Upper lobe of right lung (tissue), 1 donor: ENCODE results near the gene DCAF8L2. TPM values are rescaled to one million over a fixed set of nuclear protein-coding genes. Genes with fewer than 3 reads are reported as not detected.

Experiments
- ATAC-seq: fragments of 200-7000 bp; cut with Tn5 transposase; one replicate; pipeline ENCODE4 v1.9.1; 2020; ENCODE audit warnings: mild to moderate bottlenecking, moderate library complexity
- DNase-seq: peaks from one replicate; pipeline ENCODE4 v3.0.0-alpha.2; 2020
- H3K27ac ChIP-seq: fragments of 200-600 bp; one replicate; pipeline ENCODE4 v1.8.0; 2022
- H3K27me3 ChIP-seq: fragments of 200-600 bp; one replicate; pipeline ENCODE4 v1.8.0; 2022; ENCODE audit warnings: mild to moderate bottlenecking
- H3K36me3 ChIP-seq: fragments of 200-600 bp; one replicate; pipeline ENCODE4 v1.8.0; 2022
- H3K4me1 ChIP-seq: fragments of 200-600 bp; one replicate; pipeline ENCODE4 v1.8.0; 2022
- H3K4me3 ChIP-seq: fragments of 200-600 bp; one replicate; pipeline ENCODE4 v1.8.0; 2022; ENCODE audit warnings: mild to moderate bottlenecking
- H3K9me3 ChIP-seq: fragments of 200-600 bp; one replicate; pipeline ENCODE4 v1.8.0; 2022
- CTCF ChIP-seq: fragments of 200-600 bp; IDR thresholded peaks from one replicate; pipeline ENCODE4 v1.8.0; 2022; ENCODE audit warnings: antibody characterized with exemption
- intact Hi-C: fragments of 100-400 bp; cut with DNase I; formaldehyde crosslinking; loops from one replicate; pipeline ENCODE4 v1.11.0; 2022
- total RNA-seq: library from RNA; stranded (reverse); fragmentation: NEBNext Ultra II Directional; extraction: Animal tissue kit (Norgen Biotek cat#: 25700); gene quantifications from one replicate; pipeline ENCODE4 v1.2.1, GENCODE V29; 2021
- donor health status: DM: no; HTN: yes; CAD: no; lungs with severe emphysema.

DCAF8L2 gene
- total RNA-seq, 1 donor from 2014 or later: not detected

GRCh38 chrX:27599928-27600327 lies 9.8 kb downstream of the DCAF8L2 start:
- Histone ChIP-seq H3K4me1 (no peaks in the 10 kb centered on the region), H3K27ac (no peak overlapping the region), H3K36me3 (no peaks in the 10 kb centered on the region), H3K9me3 (no peaks in the 10 kb centered on the region), H3K27me3 (no peaks in the 10 kb centered on the region), H3K4me3 (no peak overlapping the region)
- no peak for TF ChIP-seq CTCF
- ATAC-seq (no peak), DNase-seq (no peak)
- intact Hi-C loops: no loop called here

GRCh38 chrX:27600686-27601085 lies 10.5 kb downstream of the DCAF8L2 start:
- intact Hi-C loops: no loop called here
- H3K27ac ChIP-seq: no peak overlapping the region
- H3K4me3 ChIP-seq: no peak overlapping the region
- H3K4me1 ChIP-seq: no peaks in the 10 kb centered on the region
- no peaks in the 10 kb centered on the region for H3K27me3 ChIP-seq
- H3K9me3 ChIP-seq: no peaks in the 10 kb centered on the region
- no peak for TF ChIP-seq CTCF
- DNase-seq: no peak
- no peaks in the 10 kb centered on the region for H3K36me3 ChIP-seq
- ATAC-seq: no peak

GRCh38 chrX:27608671-27609070 lies 18.5 kb downstream of the DCAF8L2 start:
- DNase-seq (no peak), ATAC-seq (no peak)
- Histone ChIP-seq H3K4me1 (no peaks in the 10 kb centered on the region), H3K27me3 (no peaks in the 10 kb centered on the region), H3K36me3 (no peaks in the 10 kb centered on the region), H3K27ac (no peak overlapping the region), H3K4me3 (no peak overlapping the region), H3K9me3 (no peaks in the 10 kb centered on the region)
- no peak for TF ChIP-seq CTCF
- intact Hi-C loops: no loop called here

GRCh38 chrX:27619459-27619858 lies 29.3 kb downstream of the DCAF8L2 start:
- intact Hi-C loops: no loop called here
- no peaks in the 10 kb centered on the region for H3K9me3 ChIP-seq
- H3K4me1 ChIP-seq: no peaks in the 10 kb centered on the region
- no peaks in the 10 kb centered on the region for H3K36me3 ChIP-seq
- ATAC-seq (no peak), DNase-seq (no peak)
- TF ChIP-seq CTCF: no peak
- H3K27ac ChIP-seq: no peak overlapping the region
- no peak overlapping the region for H3K4me3 ChIP-seq
- H3K27me3 ChIP-seq: no peaks in the 10 kb centered on the region

GRCh38 chrX:27619975-27620374 lies 29.8 kb downstream of the DCAF8L2 start:
- no peak overlapping the region for H3K4me3 ChIP-seq
- H3K4me1 ChIP-seq: no peaks in the 10 kb centered on the region
- intact Hi-C loops: no loop called here
- no peaks in the 10 kb centered on the region for H3K36me3 ChIP-seq
- H3K27me3 ChIP-seq: no peaks in the 10 kb centered on the region
- no peak for ATAC-seq
- DNase-seq: no peak
- TF ChIP-seq CTCF: peak; percentile 9
- no peak overlapping the region for H3K27ac ChIP-seq
- no peaks in the 10 kb centered on the region for H3K9me3 ChIP-seq

GRCh38 chrX:27622883-27623282 lies 32.7 kb downstream of the DCAF8L2 start:
- H3K4me1 ChIP-seq: no peaks in the 10 kb centered on the region
- no peak for TF ChIP-seq CTCF
- H3K27ac ChIP-seq: no peak overlapping the region
- intact Hi-C loops: no loop called here
- no peaks in the 10 kb centered on the region for H3K36me3 ChIP-seq
- no peak overlapping the region for H3K4me3 ChIP-seq
- H3K9me3 ChIP-seq: no peaks in the 10 kb centered on the region
- H3K27me3 ChIP-seq: no peaks in the 10 kb centered on the region
- no peak for DNase-seq
- ATAC-seq: no peak
